ENCODE results near the gene TIGAR.

The TIGAR gene

DNA sequence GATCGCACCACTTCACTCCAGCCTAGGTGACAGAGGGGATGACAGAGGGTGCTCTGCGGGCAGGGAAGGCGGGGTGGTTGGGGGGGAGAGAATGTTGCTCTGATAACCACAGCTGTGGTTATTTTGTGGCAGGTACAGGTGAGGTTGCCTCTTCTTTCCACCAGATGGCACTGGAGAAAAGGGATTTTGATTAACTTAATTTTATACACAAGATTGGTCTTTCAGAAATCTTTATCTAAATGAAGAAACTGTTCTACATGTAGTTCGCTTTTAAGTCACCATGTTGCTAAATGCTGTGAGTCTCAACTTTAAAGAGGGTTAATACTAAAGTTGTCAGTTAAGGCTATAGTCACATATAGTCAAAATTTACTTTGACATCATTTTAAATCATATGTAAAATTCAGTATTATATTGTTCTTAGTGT lies 32.8 kb downstream of the TIGAR start:
- Histone ChIP-seq H2AFZ (ENCODE audit: low read length) (no peak overlapping the region), H3K79me2 (ENCODE audit: insufficient read depth, low read length) (no peaks in the 10 kb centered on the region), H3K27me3 (ENCODE audit: insufficient read depth, low read length) (no peaks in the 10 kb centered on the region), H3K36me3 (ENCODE audit: insufficient read depth, low read length) (peaks cover 40% of the 10 kb centered on the region), H3K9me2 (ENCODE audit: low read depth, low read length) (no peaks in the 10 kb centered on the region), H3K4me3 (ENCODE audit: low read depth, low read length, poor library complexity, severe bottlenecking) (no peak overlapping the region), H3F3A (ENCODE audit: insufficient read depth, low read length) (no peaks in the 10 kb centered on the region), H3K4me2 (ENCODE audit: low read length) (no peak overlapping the region), H4K20me1 (ENCODE audit: insufficient read depth, low read length) (no peaks in the 10 kb centered on the region), H3K4me1 (ENCODE audit: insufficient read depth, low read length, severe bottlenecking) (no peaks in the 10 kb centered on the region), H3K9me3 (ENCODE audit: low read length) (no peaks in the 10 kb centered on the region), H3K9ac (ENCODE audit: low read length) (no peak overlapping the region), H3K27ac (ENCODE audit: low read depth, low read length, poor library complexity, severe bottlenecking) (no peak overlapping the region)
- TF ChIP-seq CTCF (IDR thresholded peaks at IDR 0.05; ENCODE audit: low read length), result peak; percentile 48; the same call in 1 of the 2 replicates
- no peak for TF ChIP-seq EZH2 (IDR thresholded peaks at IDR 0.05; ENCODE audit: borderline replicate concordance, low read length)

DNA sequence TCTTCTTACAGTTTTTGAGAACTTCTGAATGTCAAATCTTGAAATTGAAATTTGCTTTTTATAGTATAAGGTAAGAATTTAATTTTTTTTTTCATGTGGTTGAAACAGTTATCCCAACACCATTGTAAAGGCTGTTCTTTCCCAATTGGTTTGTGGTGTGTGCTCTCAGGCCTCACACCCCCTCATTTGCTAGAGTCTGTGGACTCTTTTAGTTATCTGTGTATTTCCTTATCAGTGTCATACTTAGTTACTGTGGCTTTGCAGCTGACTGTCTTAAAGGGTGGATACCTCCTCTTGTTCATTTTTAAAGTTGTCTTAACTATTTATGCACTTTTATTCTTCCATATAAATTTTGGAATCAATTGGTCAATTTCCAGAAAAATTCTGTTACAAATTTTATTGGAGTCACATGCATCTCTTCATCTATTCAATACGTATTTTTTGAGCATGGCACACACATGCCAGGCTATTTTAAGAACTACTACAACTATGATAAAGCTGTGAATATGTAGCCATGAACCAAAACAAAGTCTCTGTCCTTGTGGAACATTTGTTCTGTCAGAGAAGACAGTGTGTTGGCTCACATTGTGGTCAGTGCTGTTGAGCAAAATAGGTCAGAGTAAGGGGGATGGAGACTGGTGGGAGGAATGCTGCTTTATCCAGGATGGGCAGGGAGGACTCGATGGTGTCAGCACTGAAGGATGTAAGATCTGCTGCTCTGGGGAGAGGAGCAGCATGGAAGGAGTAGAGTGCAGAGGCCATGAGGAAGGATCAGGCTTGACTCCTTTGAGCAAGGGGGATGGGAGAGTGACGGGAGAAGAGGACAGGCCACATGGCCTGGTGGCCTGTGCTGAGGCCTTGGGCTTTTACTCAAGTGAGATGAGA lies 34.4 kb downstream of the TIGAR start:
- H3K36me3 ChIP-seq (ENCODE audit: insufficient read depth, low read length), result peaks cover 30% of the 10 kb centered on the region
- no peaks in the 10 kb centered on the region for H3K4me1 ChIP-seq (ENCODE audit: insufficient read depth, low read length, severe bottlenecking)
- H3K9me2 ChIP-seq (ENCODE audit: low read depth, low read length), result no peaks in the 10 kb centered on the region
- H3K9ac ChIP-seq (ENCODE audit: low read length), result no peak overlapping the region
- H3K27me3 ChIP-seq (ENCODE audit: insufficient read depth, low read length), result no peaks in the 10 kb centered on the region; the same call in 1 of the 2 replicates
- no peak overlapping the region for H3K4me2 ChIP-seq (ENCODE audit: low read length)
- no peaks in the 10 kb centered on the region for H3F3A ChIP-seq (ENCODE audit: insufficient read depth, low read length)
- no peaks in the 10 kb centered on the region for H3K79me2 ChIP-seq (ENCODE audit: insufficient read depth, low read length)
- H2AFZ ChIP-seq (ENCODE audit: low read length), result no peak overlapping the region
- no peak overlapping the region for H3K27ac ChIP-seq (ENCODE audit: low read depth, low read length, poor library complexity, severe bottlenecking)
- no peak for TF ChIP-seq EZH2 (IDR thresholded peaks at IDR 0.05; ENCODE audit: borderline replicate concordance, low read length)
- no peak for TF ChIP-seq CTCF (IDR thresholded peaks at IDR 0.05; ENCODE audit: low read length)
- H4K20me1 ChIP-seq (ENCODE audit: insufficient read depth, low read length), result no peaks in the 10 kb centered on the region
- no peak overlapping the region for H3K4me3 ChIP-seq (ENCODE audit: low read depth, low read length, poor library complexity, severe bottlenecking)
- peaks cover 5% of the 10 kb centered on the region; the same call in 1 of the 2 replicates for H3K9me3 ChIP-seq (ENCODE audit: low read length)

- Histone ChIP-seq H3K4me2 (ENCODE audit: low read length) (no peak overlapping the region), H3K27ac (ENCODE audit: low read depth, low read length, poor library complexity, severe bottlenecking) (no peak overlapping the region), H3K9ac (ENCODE audit: low read length) (no peak overlapping the region), H3K27me3 (ENCODE audit: insufficient read depth, low read length) (no peaks in the 10 kb centered on the region; the same call in 1 of the 2 replicates), H3K9me3 (ENCODE audit: low read length) (peaks cover 5% of the 10 kb centered on the region; the same call in 1 of the 2 replicates), H3K9me2 (ENCODE audit: low read depth, low read length) (no peaks in the 10 kb centered on the region), H4K20me1 (ENCODE audit: insufficient read depth, low read length) (no peaks in the 10 kb centered on the region), H3F3A (ENCODE audit: insufficient read depth, low read length) (no peaks in the 10 kb centered on the region), H3K36me3 (ENCODE audit: insufficient read depth, low read length) (peaks cover 28% of the 10 kb centered on the region), H3K79me2 (ENCODE audit: insufficient read depth, low read length) (no peaks in the 10 kb centered on the region), H3K4me1 (ENCODE audit: insufficient read depth, low read length, severe bottlenecking) (no peaks in the 10 kb centered on the region), H2AFZ (ENCODE audit: low read length) (no peak overlapping the region), H3K4me3 (ENCODE audit: low read depth, low read length, poor library complexity, severe bottlenecking) (no peak overlapping the region)
- no peak for TF ChIP-seq EZH2 (IDR thresholded peaks at IDR 0.05; ENCODE audit: borderline replicate concordance, low read length)
- TF ChIP-seq CTCF (IDR thresholded peaks at IDR 0.05; ENCODE audit: low read length), result peak; percentile 59; the same call in 1 of the 2 replicates
Observed at GRCh38 chr12:4356041-4356327, 35.0 kb downstream of the TIGAR start.

Measured in OCI-LY1 (cell line).